HG03139 (cell line): ENCODE measurements around the gene CA4.

Source experiments
- ATAC-seq: cut with Tn5 transposase; IDR thresholded peaks from one replicate; pipeline ENCODE4 v1.9.1; 2021; ENCODE audit not compliant: unreplicated experiment

CA4 gene

DNA sequence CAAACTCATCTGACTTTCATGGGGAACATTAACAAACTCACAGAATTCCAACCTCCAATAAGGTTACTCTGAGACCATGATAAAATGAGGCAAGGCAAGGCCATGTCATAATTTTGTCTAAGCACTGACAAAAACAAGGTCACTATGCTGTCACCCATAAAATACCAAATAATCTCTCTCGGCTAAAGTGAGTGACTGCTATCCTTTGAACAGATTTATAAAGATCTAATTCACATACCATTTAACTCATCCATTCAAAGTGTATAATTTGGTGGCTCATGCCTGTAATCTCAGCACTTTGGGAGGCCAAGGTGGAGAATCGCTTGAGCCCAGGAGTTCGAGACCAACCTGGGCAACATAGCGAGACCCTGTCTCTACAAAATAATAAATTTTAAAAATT is 20.6 kb upstream of the CA4 start:
- ATAC-seq, result no peak

DNA sequence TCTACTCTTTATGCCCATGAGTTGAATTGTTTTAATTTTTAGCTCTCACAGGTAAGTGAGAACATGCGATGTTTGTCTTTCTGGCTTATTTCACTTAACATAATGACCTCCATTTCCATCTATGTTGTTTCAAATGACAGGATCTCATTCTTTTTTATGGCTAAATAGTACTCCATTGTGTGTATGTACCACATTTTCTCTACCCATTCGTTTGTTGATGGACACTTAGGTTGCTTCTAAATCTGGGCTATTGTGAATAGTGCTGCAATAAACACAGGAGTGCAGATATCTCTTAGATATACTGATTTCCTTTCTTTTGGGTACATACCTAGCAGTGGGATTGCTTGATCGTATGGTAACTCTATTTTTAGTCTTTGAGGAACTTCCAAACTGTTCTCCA is 19.3 kb upstream of the CA4 start:
- no peak for ATAC-seq

DNA sequence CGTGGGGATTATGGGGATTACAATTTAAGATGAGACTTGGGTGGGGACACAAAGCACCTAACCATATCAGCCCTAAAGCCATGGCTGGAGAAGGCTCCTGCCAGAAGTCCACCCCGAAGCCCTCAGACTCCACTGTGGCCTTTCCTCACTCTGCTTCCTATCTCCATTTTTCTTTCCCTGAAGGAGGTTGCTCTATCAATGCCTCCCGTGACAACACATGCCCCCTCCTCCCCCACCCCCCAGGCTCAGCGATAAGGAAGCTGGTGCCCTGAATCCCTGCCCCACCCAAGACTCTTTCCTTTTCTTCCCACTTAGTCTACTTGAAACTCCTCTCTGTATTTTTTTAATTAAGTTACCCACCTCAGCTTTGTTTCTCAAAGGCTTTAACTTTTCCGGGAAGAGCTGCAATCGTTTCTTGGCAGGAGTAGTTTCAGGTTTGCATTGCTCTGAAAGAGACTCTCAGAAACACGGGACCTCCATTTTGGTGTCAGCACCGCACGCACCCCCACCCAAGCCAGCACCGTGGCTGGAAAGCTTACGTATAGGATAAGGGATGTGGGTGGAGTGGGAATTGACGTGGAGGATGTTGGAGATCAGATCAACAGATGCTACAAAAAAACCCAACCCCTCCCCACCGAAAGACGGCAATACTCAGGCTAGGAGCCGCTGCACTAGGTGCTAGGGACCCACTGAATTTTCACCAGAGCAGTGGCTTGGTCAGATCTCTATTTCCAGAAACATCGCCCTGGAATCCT is 15.2 kb upstream of the CA4 start:
- ATAC-seq, result no peak

DNA sequence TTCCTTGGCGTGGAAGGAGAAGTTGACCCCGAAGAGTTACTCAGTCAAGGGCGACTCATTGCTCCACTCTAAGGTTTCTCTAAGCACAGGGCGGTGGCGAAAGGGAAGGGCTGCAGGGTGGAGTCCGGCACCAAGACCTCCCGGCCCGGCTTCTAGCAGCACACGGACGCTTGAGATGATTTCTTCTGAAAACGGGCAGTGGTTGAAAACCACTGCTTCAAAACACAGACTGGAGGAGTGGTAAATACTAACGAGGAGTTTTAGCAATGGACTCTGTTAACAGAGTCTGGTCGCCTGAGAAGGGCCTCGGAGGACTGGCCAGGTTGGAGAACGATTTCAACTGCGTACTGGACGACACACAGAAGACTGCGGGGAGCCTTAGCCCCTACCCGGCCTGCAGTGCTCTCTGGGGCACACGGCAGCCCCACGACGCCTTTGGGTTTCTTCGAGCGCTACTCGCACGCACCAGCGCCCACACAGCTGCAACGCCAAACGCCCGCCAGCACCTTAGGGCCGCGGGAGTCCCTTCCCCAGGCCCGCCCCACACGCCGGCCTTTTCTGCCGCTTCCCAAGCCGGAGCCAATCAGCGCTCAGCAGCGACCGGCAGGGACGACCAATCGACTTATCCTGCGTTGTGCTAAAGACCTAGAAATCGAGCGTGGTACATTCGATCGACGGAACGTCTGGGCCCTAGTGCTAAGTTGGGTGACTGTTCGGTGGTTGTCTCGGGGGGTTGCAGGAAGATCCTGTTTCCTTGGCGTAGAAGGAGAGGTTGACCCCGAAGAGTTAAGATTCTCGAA is 14.4 kb upstream of the CA4 start:
- peak; percentile 80 for ATAC-seq

DNA sequence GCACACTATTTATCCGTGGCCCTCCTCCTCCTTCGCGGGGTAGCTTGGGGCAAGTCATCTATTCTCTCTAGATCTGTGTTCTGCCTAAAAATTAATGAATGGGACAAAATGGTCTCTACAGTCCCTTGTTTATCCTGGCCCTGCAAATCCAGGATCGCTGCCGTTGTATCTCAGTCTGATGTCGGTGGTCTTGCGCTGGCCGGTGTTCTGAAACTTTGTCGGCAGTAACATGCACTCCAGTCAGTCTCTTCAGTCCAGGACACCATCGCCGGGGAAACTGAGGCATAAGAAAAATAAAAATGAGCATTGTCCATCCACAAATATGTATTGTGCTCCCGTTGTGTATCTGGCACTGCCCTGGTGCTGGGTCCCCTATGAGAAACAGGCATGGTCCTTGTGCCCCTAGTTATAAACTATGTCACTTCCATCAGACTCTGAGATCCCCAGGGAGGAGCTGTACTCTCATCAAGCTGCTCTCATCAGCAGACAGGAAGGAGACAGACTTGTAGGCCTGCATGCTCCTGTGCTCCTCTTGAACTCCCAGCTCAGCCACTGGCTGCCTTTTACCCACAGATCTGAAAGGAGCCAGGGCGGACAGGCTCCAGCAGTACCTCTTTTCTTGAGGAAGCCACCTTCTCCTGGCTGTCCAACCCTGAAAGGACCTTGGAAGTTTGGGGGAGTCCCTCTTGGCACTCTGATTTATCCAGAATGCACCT is 13.7 kb upstream of the CA4 start:
- ATAC-seq, result no peak

DNA sequence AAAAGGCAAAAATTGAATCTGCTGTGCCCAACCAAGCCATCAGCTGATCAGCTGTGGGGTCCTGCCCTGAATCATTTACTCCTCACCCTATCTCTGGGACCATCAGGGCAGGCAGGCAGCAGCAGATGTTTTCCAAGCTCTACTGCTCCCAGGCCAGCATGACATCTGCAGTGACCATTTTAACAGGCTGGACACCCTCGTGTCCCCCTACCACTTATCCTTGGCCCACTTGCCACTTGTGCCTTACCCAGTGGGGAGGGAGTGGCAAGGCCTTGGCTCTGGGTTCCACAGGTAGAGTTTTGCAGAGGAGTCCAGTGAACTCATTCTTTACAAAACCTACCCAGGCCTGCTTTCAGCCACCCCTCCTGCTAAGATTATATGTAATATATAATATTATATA is 12.0 kb upstream of the CA4 start:
- no peak for ATAC-seq

DNA sequence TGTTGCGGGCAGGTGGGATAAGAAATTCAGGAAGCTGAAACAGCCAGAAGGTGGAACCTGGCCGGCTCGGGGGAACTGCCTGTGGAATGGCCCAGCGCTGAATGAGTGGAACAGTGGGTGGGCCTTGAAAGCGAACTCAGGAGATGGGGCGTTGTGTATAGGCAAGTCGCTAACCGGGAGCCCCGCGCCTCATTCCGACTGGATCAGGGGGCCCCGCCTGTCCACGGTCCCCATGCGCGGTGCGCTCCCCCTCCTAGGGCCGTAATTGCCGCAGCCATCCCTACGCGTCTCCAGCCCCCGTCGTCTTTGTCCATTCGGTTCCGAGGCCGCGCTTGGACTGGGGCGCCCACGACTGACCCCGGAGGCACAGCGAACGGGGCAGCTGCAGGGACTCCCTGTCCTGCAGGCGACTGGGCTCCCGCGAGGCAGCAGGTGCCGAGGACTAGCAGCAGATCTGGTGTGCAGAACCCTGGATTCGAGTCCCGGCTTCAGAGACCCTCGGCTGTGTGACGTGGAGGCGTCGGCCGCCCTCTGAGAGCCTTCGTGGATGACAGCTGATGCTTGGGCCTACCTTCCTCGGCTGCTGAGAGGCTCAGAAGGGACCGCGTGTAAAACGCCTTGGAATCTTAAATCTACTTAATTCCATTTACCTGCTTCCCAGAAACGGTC is 10.9 kb upstream of the CA4 start:
- ATAC-seq, result no peak

DNA sequence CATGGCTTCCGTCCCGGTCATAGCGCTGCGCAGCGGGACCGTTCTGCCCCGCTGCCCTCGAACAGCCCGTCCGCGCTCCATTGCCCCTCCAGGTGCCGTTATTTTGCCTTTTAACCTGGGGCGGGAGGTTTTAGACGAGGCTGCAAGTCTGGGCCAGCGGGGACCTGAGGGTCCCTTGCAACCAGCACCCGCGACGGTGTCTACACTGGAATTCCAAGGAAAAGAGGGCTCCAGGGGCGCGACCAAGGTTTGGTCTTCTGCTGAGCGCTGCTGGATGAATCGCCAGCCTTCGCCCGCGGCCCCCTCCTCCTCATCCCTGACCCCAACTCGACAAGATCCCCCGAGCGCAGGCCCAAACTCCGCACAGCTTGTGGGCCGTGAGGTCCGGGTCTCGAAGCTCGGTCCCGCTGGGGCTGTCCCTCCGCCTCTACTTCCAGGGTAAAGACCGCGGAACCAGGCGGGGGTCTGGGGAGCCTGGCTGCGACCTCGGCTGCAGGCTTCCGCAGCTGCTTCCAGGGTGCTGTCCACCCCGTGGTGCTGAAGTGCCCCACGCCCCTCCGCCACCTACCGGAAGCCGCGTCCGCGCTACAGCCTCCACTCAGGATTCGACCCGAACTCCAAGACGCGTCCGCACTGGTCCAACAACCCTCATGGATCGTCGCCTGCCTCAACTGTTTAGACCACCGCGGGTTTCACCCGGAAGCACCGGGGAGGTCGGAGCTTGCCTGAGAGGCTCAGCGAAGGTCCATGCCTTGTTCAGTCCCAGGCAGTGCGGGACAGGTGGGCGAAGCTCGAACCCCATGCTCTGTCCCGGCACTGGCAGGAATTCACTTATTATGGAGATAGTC is 10.1 kb upstream of the CA4 start:
- no peak for ATAC-seq

DNA sequence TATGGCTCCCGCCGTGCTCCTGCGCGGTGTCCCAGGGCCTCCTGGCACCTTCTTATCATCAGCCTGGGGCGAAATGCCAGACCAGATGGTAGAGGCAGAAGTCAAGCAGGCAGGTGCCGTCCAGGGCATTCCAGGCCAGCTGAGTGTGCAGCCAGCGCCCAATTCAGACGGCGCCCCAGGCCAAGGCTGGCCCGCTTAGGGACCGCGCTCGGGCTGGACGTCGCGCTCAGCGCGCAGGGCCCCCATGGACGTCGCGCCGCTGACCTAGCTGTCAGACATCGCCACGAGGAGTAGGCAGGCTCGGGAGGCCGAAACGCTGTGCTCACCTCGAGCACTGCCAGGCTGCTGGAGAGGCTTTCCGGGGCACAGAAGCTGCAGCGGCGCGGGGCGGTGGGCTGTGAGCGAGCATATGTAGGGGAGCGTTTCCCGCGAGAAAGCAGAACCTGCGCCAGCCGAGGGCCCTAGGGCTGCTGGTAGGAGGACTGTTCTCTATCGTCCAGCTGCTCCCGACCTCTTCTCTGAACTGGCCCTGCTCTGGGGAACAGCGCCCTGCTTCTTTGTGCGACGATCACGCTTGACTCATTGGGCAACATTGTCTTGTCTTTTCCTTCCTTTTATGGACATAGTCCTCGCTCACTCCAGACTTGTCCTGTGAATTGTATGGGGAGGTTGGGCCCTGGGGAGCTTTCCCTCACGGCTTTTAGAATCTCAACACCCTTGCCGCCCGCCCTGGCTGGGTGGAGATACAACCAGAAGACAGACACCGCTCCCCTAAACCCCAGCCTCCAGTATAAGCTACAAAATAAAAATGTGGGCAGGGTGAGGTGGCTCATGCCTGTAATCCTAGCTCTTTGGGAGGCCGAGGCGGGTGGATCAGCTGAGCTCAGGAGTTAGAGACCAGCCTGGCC is 8.4 kb upstream of the CA4 start:
- no peak for ATAC-seq

DNA sequence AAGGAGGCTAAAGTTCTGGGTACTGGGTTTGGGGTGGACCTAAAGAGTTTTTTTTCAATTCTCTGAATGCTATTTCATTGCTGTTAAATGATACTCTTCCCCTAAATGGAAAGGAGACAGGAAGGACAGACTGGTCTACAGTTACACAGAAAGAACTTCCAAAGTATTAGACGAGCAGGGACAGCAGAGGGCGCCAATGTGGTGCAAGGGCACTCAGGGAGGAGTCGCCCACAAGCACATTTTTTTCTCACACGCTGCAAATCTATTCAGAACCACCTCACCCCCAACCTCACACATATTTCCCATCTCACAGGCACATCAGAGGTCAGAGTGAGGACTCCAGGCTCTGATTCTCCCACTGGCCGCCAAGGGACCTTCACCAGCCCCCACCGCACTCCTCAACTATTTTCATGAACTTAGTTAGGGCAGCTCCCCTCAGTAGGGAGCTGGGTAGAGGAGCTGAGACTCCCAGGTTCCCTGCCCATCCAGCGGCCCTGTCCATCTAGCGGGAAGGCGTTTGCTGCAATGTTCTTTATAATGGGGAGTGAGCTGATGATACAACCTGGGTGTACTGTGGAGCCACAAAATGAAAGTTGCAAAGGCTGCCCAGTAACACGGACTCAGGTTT is 6.8 kb upstream of the CA4 start:
- ATAC-seq, result no peak

DNA sequence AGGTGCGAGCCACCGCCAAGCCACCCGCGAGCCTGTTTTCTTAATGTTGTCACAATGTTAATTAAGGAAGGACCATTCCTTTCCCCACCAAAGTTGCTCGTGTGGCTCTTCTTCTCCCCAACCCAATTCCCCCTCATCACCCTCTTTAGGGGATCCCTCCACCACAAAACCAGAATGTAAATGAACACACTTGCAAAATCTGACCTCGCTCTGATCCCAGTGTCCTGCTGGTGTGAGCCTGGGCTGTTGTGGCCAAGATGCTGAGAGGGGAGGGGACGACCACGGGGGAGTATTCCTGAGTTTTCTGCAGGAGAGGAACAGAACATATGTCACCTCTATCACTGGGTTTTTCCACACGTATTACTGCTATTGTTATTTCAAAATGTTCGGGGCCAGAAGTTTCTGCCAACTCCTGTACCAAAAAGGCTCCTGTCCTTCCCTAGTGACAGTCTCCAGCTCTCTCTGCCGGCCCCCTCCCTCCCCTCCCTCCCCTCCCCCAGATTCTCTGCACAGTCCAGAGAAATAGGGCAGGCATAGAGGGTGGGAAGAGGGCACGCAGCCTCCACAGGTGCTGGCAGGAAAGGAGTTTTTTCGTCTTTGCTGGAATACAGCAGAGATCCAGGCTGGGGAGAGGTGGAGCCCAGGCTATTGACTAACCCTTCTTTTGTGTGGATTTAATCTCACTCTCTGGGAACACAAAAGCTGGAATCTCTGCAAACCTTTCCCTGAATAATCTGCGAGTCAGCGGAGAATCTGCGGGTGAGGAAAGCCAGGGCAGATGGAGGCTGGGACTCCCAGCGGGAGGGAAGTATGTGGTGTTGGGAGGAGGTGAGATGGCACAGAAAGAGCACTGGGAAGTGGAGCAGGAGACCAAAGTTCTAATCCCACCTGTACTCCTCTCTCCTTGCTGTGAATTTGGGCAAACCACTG is 4.5 kb upstream of the CA4 start:
- ATAC-seq, result no peak

DNA sequence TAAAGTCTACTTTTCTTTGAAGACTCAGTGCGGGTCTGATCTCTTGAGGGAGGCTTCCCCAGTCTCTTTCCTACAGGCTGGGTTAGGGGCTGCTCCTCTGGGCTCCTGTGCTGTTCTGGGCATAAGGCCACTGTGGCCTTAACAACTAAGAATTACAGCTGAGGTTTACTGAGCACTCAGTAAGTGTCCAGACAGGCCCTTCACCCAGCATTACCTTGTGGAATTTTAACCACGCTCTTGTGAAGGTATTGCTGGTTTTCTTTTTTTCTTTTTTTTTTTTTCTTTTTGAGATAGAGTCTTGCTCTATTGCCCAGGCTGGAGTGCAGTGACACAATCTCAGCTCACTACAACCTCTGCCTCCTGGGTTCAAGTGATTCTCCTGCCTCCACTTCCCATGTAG is 3.6 kb upstream of the CA4 start:
- ATAC-seq, result no peak

DNA sequence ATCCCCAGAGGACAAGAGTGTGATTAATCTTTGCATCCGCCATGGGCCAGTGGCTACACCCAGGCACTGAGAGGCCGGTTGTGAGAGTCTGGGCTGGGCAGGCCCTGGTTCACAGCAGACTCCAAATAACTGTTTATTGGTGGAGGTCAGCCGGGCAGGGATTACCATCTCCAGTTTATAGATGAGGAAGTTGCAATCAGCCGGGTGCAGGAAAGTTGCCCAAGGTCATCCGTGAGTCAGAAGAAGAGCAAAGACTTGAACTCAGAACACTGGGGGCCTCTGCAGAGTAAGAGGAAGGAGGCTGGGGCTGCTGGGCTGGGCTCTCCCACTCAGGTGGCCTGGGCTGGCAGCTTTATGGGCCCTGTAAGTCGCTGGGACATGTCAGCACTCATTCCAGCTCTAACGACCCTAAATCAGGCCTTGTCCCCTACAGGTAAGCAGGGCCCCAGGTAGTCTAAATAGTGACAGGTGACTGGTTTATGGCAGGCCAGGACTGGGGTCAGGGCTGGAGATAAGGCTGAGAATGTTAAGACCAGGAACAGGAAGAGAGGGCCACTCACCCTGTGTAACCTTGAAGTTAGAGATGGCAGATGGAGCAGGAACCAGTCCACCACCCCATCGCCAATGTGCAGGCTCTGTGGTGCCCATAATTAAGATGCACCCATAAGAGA is 2.1 kb upstream of the CA4 start:
- no peak for ATAC-seq

DNA sequence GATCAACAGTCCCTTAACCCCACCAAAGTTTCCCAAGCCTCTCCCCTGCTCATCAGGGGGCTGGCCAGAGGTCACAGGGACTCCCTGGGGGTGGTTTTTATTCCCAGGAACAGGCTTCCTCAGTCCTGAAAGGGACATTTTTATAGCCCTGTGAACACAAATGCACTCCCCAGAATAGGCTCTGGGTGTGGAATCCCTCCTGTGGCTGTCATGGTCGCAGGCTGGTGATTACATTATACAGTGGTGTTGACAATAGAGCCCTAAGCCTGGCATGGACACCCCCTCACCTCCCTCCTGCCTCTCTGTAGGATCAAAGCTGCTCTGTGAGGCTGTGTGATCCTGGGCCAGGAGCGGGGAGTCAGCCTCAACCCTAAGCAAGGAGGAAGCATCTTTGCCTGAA is 1.4 kb upstream of the CA4 start:
- ATAC-seq, result no peak

DNA sequence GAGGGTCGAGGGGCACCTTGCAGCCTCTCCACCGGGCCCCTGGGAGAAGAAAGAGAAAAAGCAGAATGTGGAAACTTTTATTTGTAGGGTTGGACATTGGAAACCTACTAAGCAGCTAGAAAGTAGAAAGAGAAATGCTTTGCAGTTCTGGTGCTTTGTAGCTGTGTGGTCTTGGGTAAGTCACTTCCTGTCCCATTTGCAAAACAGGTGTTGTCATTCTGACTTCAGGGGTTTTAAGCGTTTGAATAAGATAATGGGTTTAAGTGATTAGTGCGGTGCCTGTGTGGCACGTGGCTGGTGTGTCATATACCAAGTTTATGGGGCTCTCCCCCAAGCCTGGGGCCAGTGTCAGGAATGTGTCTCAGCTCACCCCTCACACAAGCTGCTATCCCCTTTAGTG is 1.6 kb downstream of the CA4 start:
- ATAC-seq, result no peak

DNA sequence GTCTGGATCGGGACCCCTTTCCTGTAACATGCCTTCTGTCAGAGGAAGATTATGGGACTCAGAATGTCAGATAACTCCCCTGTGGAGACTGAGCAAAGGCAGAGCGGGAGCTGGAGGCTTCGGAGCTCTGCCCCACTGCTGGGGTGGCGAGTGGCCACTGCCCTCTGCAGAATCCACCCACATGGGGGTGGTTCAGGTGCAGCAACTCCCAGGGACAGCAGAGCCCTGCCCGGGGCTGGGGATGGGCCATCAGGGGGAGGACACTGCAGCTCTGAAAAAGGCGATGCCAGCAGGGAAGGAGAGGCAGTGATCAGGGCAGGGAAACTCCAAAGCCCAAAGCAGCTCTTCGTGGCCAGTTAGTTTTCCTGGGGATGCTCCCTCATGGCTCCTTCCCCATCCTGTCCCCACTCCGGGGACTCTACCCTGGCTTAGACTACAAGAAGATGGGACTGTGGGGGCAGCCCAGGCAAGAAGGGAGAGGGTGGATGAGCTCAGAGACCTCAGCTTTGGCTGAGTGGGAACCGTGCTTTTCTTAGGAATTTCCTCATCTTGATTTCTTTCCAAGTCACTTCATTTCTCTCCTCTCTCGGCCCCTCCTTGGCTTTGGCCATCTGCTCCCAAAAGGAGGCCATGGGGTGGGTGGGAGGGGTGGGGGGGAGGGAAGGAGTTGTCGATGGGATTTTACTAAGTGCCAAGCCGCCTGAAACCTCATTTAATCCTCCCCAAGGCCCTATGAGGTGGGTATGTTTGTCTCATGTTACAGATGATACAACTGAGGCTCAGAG is 4.0 kb downstream of the CA4 start:
- no peak for ATAC-seq
